Endothelial cell of coronary artery (primary cell): ENCODE measurements around the gene TNFSF4. TPM values are rescaled to one million over a fixed set of nuclear protein-coding genes. Genes with fewer than 3 reads are reported as not detected.

ENCODE experiments used
- total RNA-seq: library from RNA; depleted of rRNA; stranded (reverse); fragments of >200 nt; gene quantifications from 2 replicates; pipeline ENCODE4 v1.2.3, GENCODE V29; 2014

TNFSF4 gene
- total RNA-seq = 51.6 and 107 TPM in 2 replicates

GRCh38 chr1:173206816-173207568 lies at the start of gene TNFSF4:
TSS of gene TNFSF4 (minus strand) at chr1:173207331. CDS start at chr1:173207176, 155 bp downstream.

Other genes with a start within 250 kb of the TNFSF4 start
- gene TNFSF18, start 156.4 kb downstream of the TNFSF4 start, total RNA-seq = 14.1 and 17.4 TPM in 2 replicates